Transverse colon (tissue), 4 donors: Measurements from ENCODE around the gene RGP1. TPM values are rescaled to one million over a fixed set of nuclear protein-coding genes. Genes with fewer than 3 reads are reported as not detected.

Source experiments
- DNase-seq: peaks from one replicate; pipeline ENCODE4 v3.0.0-alpha.2; 2019
- H3K27ac ChIP-seq, 4 donors: fragments of 200-600 bp; sonication (generic); 2 replicates each; pipeline ENCODE4 v1.5.1; 2016 to 2018; ENCODE audit warnings: inconsistent platforms in 4 of 4
- H3K27me3 ChIP-seq: fragments of 200-600 bp; sonication (generic); 2 replicates; pipeline ENCODE4 v1.5.1; 2017; ENCODE audit warnings: inconsistent platforms
- H3K36me3 ChIP-seq, 4 donors: fragments of 200-600 bp; sonication (generic); 2 replicates each; pipeline ENCODE4 v1.5.1; 2017 to 2019; ENCODE audit warnings: inconsistent platforms in 4 of 4
- H3K4me1 ChIP-seq, 4 donors: fragments of 200-600 bp; sonication (generic); 2 replicates each; pipeline ENCODE4 v1.5.1; 2017 to 2020; ENCODE audit warnings: inconsistent platforms in 4 of 4
- H3K4me3 ChIP-seq, 4 donors: fragments of 200-600 bp; sonication (generic); 1 replicate in 1 of 4; 2 replicates in 3 of 4; pipeline versions ENCODE4 v1.5.1 to v1.6.1; 2017 to 2019; ENCODE audit warnings: inconsistent platforms in 4 of 4
- H3K9me3 ChIP-seq, 2 donors: fragments of 200-600 bp; sonication (generic); 2 replicates each; pipeline ENCODE4 v1.5.1; 2017 to 2019; ENCODE audit warnings: inconsistent platforms in 2 of 2
- CTCF ChIP-seq, 5 experiments: fragments of 200-600 bp in 3 of 5; fragments of 450-650 bp in 2 of 5; sonication (generic) in 3 of 5; IDR thresholded peaks; 1 replicate in 2 of 5; 2 replicates in 3 of 5; pipeline ENCODE4 v1.5.1; 2016 to 2017; ENCODE audit warnings: antibody characterized with exemption in 5 of 5, inconsistent platforms in 3 of 5, mild to moderate bottlenecking in 2 of 5, moderate library complexity in 1 of 5
- EP300 ChIP-seq: sonication (generic); formaldehyde crosslinking; IDR thresholded peaks from one replicate; pipeline ENCODE4 v1.6.1; 2017; ENCODE audit warnings: antibody characterized with exemption, low read depth
- POLR2A ChIP-seq: fragments of 450-650 bp; IDR thresholded peaks from one replicate; pipeline ENCODE4 v1.6.1; 2016; ENCODE audit warnings: antibody characterized with exemption, mild to moderate bottlenecking, moderate library complexity
- POLR2AphosphoS5 ChIP-seq, 3 donors: sonication (generic); formaldehyde crosslinking; IDR thresholded peaks; one replicate each; pipeline ENCODE4 v1.6.1; 2016; ENCODE audit warnings: antibody characterized with exemption in 3 of 3
- WGBS, 2 donors: methylation state at CpG; one replicate each; pipeline ENCODE4 v1.1.5; 2018; ENCODE audit warnings: low coverage in 1 of 2; 5-methylcytosine and 5-hydroxymethylcytosine counted together
- in situ Hi-C, 4 donors: fragments of 200-750 bp; cut with MboI; loops; one replicate each; pipeline versions ENCODE4 v1.15.0 to v1.15.1; 2017; ENCODE audit warnings: low sequenced_read_pairs in 3 of 4, low pct_ligation_motif_present in 1 of 4, low pct_unique_long_range_greater_than_20kb in 1 of 4
- intact Hi-C: fragments of 100-400 bp; cut with DNase I; formaldehyde crosslinking; loops from one replicate; pipeline ENCODE4 v1.15.1; 2023; ENCODE audit warnings: low total_unique reads
- total RNA-seq, 4 donors: library from RNA; depleted of rRNA; stranded (reverse); fragments of >200 nt; gene quantifications; one replicate each; pipeline ENCODE4 v1.1.0, GENCODE V29; 2016

Gene RGP1
- total RNA-seq, 4 donors from 2014 or later = 30.3 to 47.5 (median 43.7) TPM

- Histone ChIP-seq H3K27ac (no peak overlapping the region), H3K4me3 (no peak overlapping the region), H3K4me1 (peaks cover 0 to 23% (median 3%) of the 10 kb centered on the region in 4 donors), H3K9me3 (no peaks in the 10 kb centered on the region), H3K36me3 (no peaks in the 10 kb centered on the region), H3K27me3 (no peaks in the 10 kb centered on the region)
- no peak for TF ChIP-seq POLR2AphosphoS5 (IDR thresholded peaks at IDR 0.05)
- TF ChIP-seq CTCF (IDR thresholded peaks at IDR 0.05) = no peak
- no peak for TF ChIP-seq POLR2A
- no peak for TF ChIP-seq EP300
- WGBS, 2 donors = 77 to 88% methylated on average over 3 to 6 of the region's 6 CpGs
- intact Hi-C loops (no loop called here), in situ Hi-C loops (loop anchor here in 2 of 4 donors (10.0 kb wide), 2 partner anchors 87 to 97 kb away; no protein-coding TSS in a partner anchor)
- DNase-seq = no peak
Measured at GRCh38 chr9:35797311-35798109, 48.4 kb downstream of the RGP1 start.

- Histone ChIP-seq H3K36me3 (no peaks in the 10 kb centered on the region), H3K27me3 (no peaks in the 10 kb centered on the region), H3K27ac (no peak overlapping the region), H3K4me1 (peaks cover 0 to 14% (median 0%) of the 10 kb centered on the region in 4 donors), H3K4me3 (no peak overlapping the region), H3K9me3 (no peaks in the 10 kb centered on the region)
- no peak for DNase-seq
- in situ Hi-C loops = loop anchor here in 2 of 4 donors (10.0 kb wide), 2 partner anchors 86 to 96 kb away; no protein-coding TSS in a partner anchor
- intact Hi-C loops = no loop called here
- TF ChIP-seq POLR2AphosphoS5 (IDR thresholded peaks at IDR 0.05) (no peak), CTCF (IDR thresholded peaks at IDR 0.05) (no peak), POLR2A (no peak), EP300 (no peak)
- WGBS, 2 donors = 91% methylated on average over 4 of the region's 4 CpGs; no CpG with 5 or more reads in 1 of the 2 donors
Measured at GRCh38 chr9:35798658-35799374, 49.7 kb downstream of the RGP1 start.

GRCh38 chr9:35800530-35800929, 51.4 kb downstream of the RGP1 start:
- TF ChIP-seq POLR2A (no peak), POLR2AphosphoS5 (IDR thresholded peaks at IDR 0.05) (no peak), CTCF (IDR thresholded peaks at IDR 0.05) (no peak), EP300 (no peak)
- Histone ChIP-seq H3K4me3 (no peak overlapping the region), H3K9me3 (no peaks in the 10 kb centered on the region), H3K36me3 (no peaks in the 10 kb centered on the region), H3K27me3 (no peaks in the 10 kb centered on the region), H3K4me1 (no peaks in the 10 kb centered on the region), H3K27ac (no peak overlapping the region)
- no peak for DNase-seq
- in situ Hi-C loops = no loop called here
- WGBS, 2 donors = 82 to 90% methylated on average over 2 to 7 of the region's 7 CpGs
- intact Hi-C loops = no loop called here

GRCh38 chr9:35801328-35802128, 52.4 kb downstream of the RGP1 start:
- in situ Hi-C loops (no loop called here), intact Hi-C loops (no loop called here)
- DNase-seq = no peak
- peaks cover 0 to 6% (median 0%) of the 10 kb centered on the region in 4 donors for H3K36me3 ChIP-seq
- TF ChIP-seq POLR2A (no peak), CTCF (IDR thresholded peaks at IDR 0.05) (no peak), EP300 (no peak), POLR2AphosphoS5 (IDR thresholded peaks at IDR 0.05) (no peak)
- no peak overlapping the region for H3K27ac ChIP-seq
- no peaks in the 10 kb centered on the region for H3K9me3 ChIP-seq
- H3K4me1 ChIP-seq = no peaks in the 10 kb centered on the region
- no peak overlapping the region for H3K4me3 ChIP-seq
- no peaks in the 10 kb centered on the region for H3K27me3 ChIP-seq
- 88 to 89% methylated on average over 6 to 13 of the region's 13 CpGs for WGBS, 2 donors
